Mucosa of descending colon (tissue), 3 donors: Measurements from ENCODE around the gene F12. TPM values are rescaled to one million over a fixed set of nuclear protein-coding genes. Genes with fewer than 3 reads are reported as not detected.
"Not testable (repeated sequence)": the region's sequence is repeated elsewhere in the genome, so short reads cannot be mapped to it uniquely, and the experiment has no call there.

Experiments
- ATAC-seq: fragments of 200-7000 bp; cut with Tn5 transposase; one replicate; pipeline ENCODE4 v1.9.1; 2020; ENCODE audit warnings: mild to moderate bottlenecking, moderate library complexity
- DNase-seq, 3 donors: peaks; one replicate each; pipeline ENCODE4 v3.0.0-alpha.2; 2020
- H3K36me3 ChIP-seq: fragments of 200-600 bp; one replicate; pipeline ENCODE4 v1.8.0; 2021; ENCODE audit warnings: low read depth, mild to moderate bottlenecking
- H3K4me1 ChIP-seq: fragments of 200-600 bp; one replicate; pipeline ENCODE4 v1.8.0; 2021; ENCODE audit warnings: low read depth, mild to moderate bottlenecking
- H3K4me3 ChIP-seq: fragments of 200-600 bp; one replicate; pipeline ENCODE4 v1.8.0; 2021; ENCODE audit warnings: mild to moderate bottlenecking
- H3K9me3 ChIP-seq: fragments of 200-600 bp; one replicate; pipeline ENCODE4 v1.8.0; 2021; ENCODE audit warnings: mild to moderate bottlenecking
- CTCF ChIP-seq: fragments of 200-600 bp; IDR thresholded peaks from one replicate; pipeline ENCODE4 v1.8.0; 2022; ENCODE audit warnings: antibody characterized with exemption, mild to moderate bottlenecking
- intact Hi-C, 2 donors: fragments of 100-400 bp; cut with DNase I in 1 of 2; cut with micrococcal nuclease in 1 of 2; formaldehyde crosslinking; loops; one replicate each; pipeline versions ENCODE4 v1.11.0 to v1.11.1; 2022; cut with DNase I, micrococcal nuclease
- total RNA-seq, 3 donors: library from RNA; stranded (reverse); fragmentation: NEBNext Ultra II Directional in 2 of 3; extraction: Animal tissue kit (Norgen Biotek cat#: 25700) in 2 of 3; gene quantifications; one replicate each; pipeline versions ENCODE4 v1.2.1 to v1.2.4, GENCODE V29; 2021 to 2023
- donor health status: DM: no; HTN: no; CAD: no; lungs with moderate emphysema.
- donor health status: DM: no; HTN: no; CAD: no.
- donor health status: DM: no; HTN: yes; CAD: no.

F12 gene
- total RNA-seq, 3 donors from 2014 or later = 3.0 to 9.2 (median 7.0) TPM

DNA sequence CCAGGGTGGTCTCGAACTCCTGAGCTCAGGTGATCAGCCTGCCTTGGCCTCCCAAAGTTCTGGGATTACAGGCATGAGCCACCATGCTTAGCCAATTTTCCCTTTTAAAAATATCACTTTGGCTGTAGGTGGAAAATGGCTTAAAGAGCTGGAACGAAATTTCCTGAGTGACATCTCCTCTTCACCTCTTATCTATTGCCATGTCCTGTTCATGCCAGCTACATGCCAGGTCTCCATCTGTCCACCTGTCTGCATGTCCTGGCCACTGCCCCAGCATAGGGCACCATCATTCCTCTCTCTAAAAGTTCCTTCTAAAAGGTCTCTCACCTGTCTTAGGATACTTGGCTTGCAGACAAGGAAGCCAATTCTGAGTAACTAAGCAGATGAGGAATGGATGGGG is 14.3 kb upstream of the F12 start:
- no peaks in the 10 kb centered on the region for H3K9me3 ChIP-seq
- no peak for TF ChIP-seq CTCF
- intact Hi-C loops = no loop called here
- no peak overlapping the region for H3K4me3 ChIP-seq
- DNase-seq = no peak
- H3K36me3 ChIP-seq = peaks cover 7% of the 10 kb centered on the region
- H3K4me1 ChIP-seq = peaks cover 19% of the 10 kb centered on the region
- ATAC-seq = no peak

DNA sequence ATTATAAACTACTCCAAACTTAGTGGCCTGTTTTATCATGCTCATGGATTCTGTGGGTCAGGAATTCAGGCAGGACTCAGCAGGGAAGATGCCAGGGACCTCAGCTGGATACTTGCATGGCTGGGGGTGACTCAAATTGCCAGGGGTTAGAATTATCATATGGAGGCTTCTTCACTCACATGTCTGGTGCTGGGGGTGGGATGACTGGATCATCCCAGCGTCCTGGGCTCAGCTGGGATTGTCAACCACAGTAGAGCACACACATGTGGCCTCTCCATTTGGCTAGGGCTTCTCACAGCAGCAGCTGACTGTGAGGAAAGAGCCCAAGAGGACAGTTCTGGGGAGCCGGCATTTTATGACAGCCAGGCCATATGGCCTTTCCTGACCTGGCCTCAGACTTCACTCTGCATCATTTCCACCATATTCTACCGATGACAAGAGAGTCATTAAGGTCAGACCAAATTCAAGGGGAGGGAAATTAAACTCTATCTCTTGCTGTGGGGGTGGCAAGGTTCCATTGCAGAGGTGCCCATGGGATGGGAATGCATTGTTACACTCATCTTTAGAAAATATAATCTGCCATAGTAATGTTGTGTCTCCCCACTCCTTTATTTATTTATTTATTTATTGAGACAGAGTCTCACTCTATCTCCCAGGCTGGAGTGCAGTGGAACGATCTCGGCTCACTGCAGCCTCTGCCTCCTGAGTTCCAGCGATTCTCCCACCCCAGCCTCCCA is 11.9 kb upstream of the F12 start:
- intact Hi-C loops = no loop called here
- DNase-seq = no peak
- no peak for ATAC-seq
- no peak overlapping the region for H3K4me3 ChIP-seq
- no peak for TF ChIP-seq CTCF
- H3K9me3 ChIP-seq = no peaks in the 10 kb centered on the region
- H3K4me1 ChIP-seq = peaks cover 8% of the 10 kb centered on the region
- H3K36me3 ChIP-seq = peaks cover 5% of the 10 kb centered on the region

DNA sequence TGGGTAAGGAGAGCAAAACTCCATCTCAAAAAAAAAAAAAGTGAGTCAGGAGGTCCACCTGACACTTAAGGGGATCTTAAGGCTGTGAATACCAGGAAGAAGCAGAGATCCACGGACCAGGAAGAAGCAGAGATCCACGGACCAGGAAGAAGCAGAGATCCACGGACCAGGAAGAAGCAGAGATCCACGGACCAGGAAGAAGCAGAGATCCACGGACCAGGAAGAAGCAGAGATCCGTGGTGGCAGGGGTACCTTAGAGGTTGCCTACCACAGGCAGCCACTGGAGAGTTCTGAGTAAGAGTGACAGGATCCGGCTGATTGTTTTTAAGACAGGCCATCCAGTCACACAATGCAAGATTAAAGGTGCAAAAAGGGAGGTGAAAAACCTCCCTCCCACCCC is 11.1 kb upstream of the F12 start:
- intact Hi-C loops, H3K9me3 ChIP-seq, DNase-seq: not testable (repeated sequence)

GRCh38 chr5:177419046-177419445 is 9.7 kb upstream of the F12 start:
- no peak for TF ChIP-seq CTCF
- Histone ChIP-seq H3K36me3 (no peaks in the 10 kb centered on the region), H3K4me1 (no peaks in the 10 kb centered on the region), H3K9me3 (no peaks in the 10 kb centered on the region), H3K4me3 (no peak overlapping the region)
- intact Hi-C loops = no loop called here
- ATAC-seq = no peak
- DNase-seq = no peak

More for the DNA sequence above, 11.1 kb upstream of the F12 start:
- H3K4me1 ChIP-seq, H3K36me3 ChIP-seq, H3K4me3 ChIP-seq: not testable (repeated sequence)
- ATAC-seq = peak; percentile 31

DNA sequence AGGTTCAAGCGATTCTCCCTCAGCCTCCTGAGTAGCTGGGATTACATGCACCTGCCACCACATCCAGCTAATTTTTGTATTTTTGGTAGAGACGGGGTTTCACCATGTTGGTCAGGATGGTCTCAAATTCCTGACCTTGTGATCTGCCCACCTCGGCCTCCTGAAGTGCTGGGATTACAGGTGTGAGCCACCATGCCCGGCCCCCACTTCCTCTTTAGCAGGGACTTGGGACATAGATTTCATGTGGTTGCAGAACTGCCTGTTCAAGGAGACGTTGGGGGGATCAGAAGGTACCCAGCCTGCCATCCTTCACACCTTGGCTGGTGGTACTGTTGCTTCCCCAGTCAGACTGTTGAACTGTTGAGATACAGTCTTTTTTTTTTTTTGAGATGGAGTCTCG is 7.7 kb upstream of the F12 start:
- intact Hi-C loops = not testable (repeated sequence)

DNA sequence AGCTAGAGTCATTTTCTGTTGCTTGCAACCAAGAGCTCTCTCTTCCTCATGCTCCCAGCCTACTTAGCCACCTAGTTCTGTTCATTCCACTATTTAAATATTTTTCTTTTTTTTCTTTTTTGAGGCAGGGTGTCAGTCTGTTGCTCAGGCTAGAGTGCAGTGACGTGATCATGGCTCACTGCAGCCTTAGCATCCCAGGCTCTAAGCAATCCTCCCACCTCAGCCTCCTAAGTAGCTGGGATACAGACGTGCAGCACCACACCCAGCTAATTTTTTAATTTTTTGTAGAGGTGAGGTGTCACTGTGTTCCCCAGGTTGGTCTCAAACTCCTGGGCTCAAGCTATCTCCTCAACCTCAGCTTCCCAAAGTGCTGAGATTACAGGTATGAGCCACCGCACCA is 5.1 kb upstream of the F12 start:
- DNase-seq (no peak), ATAC-seq (no peak)
- H3K4me1 ChIP-seq = no peaks in the 10 kb centered on the region
- no peaks in the 10 kb centered on the region for H3K36me3 ChIP-seq
- intact Hi-C loops = no loop called here
- no peaks in the 10 kb centered on the region for H3K9me3 ChIP-seq
- H3K4me3 ChIP-seq = no peak overlapping the region
- no peak for TF ChIP-seq CTCF

More for the DNA sequence above, 7.7 kb upstream of the F12 start:
- DNase-seq, H3K36me3 ChIP-seq, H3K4me3 ChIP-seq, H3K9me3 ChIP-seq, H3K4me1 ChIP-seq, ATAC-seq: not testable (repeated sequence)
